Measurements from ENCODE around the gene SLC45A2.
"Not testable (repeated sequence)": the region's sequence is repeated elsewhere in the genome, so short reads cannot be mapped to it uniquely, and the experiment has no call there.

DNA sequence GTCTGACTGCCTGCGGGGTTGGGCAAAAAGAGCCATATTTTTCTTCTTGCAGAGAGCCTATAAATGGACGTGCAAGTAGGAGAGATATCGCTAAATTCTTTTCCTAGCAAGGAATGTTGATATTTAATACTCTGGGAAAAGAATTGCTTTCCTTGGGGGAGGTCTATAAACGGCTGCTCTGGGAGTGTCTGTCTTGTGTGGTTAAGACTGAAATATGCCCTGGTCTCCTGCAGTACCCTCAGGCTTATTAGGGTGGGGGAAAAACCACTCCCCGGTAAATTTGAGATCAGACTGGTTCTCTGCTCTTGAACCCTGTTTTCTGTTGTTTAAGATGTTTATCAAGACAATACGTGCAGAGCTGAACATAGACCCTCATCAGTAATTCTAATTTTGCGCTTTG is 78.2 kb downstream of the SLC45A2 start:
- TF ChIP-seq EZH2 (IDR thresholded peaks at IDR 0.05; ENCODE audit: borderline replicate concordance, low read depth, low read length); POLR2A (conservative IDR thresholded peaks at IDR 0.05): not testable (repeated sequence)
- TF ChIP-seq, protein P1, sequence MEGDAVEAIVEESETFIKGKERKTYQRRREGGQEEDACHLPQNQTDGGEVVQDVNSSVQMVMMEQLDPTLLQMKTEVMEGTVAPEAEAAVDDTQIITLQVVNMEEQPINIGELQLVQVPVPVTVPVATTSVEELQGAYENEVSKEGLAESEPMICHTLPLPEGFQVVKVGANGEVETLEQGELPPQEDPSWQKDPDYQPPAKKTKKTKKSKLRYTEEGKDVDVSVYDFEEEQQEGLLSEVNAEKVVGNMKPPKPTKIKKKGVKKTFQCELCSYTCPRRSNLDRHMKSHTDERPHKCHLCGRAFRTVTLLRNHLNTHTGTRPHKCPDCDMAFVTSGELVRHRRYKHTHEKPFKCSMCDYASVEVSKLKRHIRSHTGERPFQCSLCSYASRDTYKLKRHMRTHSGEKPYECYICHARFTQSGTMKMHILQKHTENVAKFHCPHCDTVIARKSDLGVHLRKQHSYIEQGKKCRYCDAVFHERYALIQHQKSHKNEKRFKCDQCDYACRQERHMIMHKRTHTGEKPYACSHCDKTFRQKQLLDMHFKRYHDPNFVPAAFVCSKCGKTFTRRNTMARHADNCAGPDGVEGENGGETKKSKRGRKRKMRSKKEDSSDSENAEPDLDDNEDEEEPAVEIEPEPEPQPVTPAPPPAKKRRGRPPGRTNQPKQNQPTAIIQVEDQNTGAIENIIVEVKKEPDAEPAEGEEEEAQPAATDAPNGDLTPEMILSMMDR (IDR thresholded peaks at IDR 0.05 in 2 of 3, conservative IDR thresholded peaks at IDR 0.05 in 1 of 3; ENCODE audit: insufficient read depth in 2 of 3, low read depth in 1 of 3, low read length in 3 of 3) = not testable (repeated sequence)
- TF ChIP-seq, protein P2, sequence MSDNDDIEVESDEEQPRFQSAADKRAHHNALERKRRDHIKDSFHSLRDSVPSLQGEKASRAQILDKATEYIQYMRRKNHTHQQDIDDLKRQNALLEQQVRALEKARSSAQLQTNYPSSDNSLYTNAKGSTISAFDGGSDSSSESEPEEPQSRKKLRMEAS (CRISPR knock-in tag; IDR thresholded peaks at IDR 0.05) = not testable (repeated sequence)

Data from K562 (cell line).